Nephron progenitor cell (in vitro differentiated cells): ENCODE measurements around the gene ATE1.
A peak's percentile ranks its signal among the peaks of the same experiment; 100 is the strongest.

ENCODE experiments used
- DNase-seq: peaks from one replicate; pipeline ENCODE4 v3.0.0; 2021
- H3K27ac Mint-ChIP-seq: 2 replicates; pipeline ENCODE4 v1.8.0; 2021; ENCODE audit warnings: mild to moderate bottlenecking, moderate library complexity, mixed read lengths
- H3K27me3 Mint-ChIP-seq: 2 replicates; pipeline ENCODE4 v1.8.0; 2021; ENCODE audit warnings: mild to moderate bottlenecking, low read depth, mixed read lengths; ENCODE audit not compliant: poor library complexity
- H3K36me3 Mint-ChIP-seq: 2 replicates; pipeline ENCODE4 v1.8.0; 2021; ENCODE audit warnings: low read depth, mixed read lengths
- H3K4me1 Mint-ChIP-seq: 2 replicates; pipeline ENCODE4 v1.8.0; 2021; ENCODE audit warnings: mixed read lengths
- H3K4me3 Mint-ChIP-seq: 2 replicates; pipeline ENCODE4 v1.8.0; 2021; ENCODE audit warnings: mild to moderate bottlenecking, moderate library complexity, mixed read lengths
- H3K9me3 Mint-ChIP-seq: 2 replicates; pipeline ENCODE4 v1.8.0; 2021; ENCODE audit warnings: mild to moderate bottlenecking, moderate library complexity, mixed read lengths
- TF ChIP-seq, protein P1 (sequence below): fragments of 200-600 bp; sonication (generic); IDR thresholded peaks from 2 replicates; pipeline ENCODE4 v1.5.0; 2021; ENCODE audit warnings: antibody characterized with exemption

ATE1 gene

DNA sequence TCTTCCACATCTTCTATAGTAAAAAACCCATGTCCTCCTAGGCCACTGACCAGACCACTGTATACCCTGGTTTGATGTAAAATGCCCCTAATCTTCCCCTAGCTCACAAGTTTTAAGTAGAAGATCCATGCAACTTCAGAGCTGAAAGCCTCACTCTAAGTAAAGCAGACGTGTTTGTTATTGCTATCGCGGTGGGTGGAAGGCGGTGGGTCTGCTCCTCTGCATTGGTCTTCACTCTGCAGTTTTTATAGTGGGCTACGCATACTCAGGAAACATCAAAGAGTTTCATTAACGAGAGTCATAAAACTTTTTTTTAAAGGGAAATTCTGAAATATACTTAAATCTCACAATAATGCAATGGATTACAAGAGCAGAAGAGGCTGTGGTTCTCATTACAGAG lies 91.7 kb downstream of the ATE1 start:
- H3K27ac Mint-ChIP-seq = peak overlapping the region; percentile 24
- peaks cover 19% of the 10 kb centered on the region for H3K4me1 Mint-ChIP-seq
- DNase-seq = no peak
- no peaks in the 10 kb centered on the region for H3K27me3 Mint-ChIP-seq
- TF ChIP-seq, protein P1, sequence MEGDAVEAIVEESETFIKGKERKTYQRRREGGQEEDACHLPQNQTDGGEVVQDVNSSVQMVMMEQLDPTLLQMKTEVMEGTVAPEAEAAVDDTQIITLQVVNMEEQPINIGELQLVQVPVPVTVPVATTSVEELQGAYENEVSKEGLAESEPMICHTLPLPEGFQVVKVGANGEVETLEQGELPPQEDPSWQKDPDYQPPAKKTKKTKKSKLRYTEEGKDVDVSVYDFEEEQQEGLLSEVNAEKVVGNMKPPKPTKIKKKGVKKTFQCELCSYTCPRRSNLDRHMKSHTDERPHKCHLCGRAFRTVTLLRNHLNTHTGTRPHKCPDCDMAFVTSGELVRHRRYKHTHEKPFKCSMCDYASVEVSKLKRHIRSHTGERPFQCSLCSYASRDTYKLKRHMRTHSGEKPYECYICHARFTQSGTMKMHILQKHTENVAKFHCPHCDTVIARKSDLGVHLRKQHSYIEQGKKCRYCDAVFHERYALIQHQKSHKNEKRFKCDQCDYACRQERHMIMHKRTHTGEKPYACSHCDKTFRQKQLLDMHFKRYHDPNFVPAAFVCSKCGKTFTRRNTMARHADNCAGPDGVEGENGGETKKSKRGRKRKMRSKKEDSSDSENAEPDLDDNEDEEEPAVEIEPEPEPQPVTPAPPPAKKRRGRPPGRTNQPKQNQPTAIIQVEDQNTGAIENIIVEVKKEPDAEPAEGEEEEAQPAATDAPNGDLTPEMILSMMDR = no peak
- no peak overlapping the region for H3K4me3 Mint-ChIP-seq
- H3K9me3 Mint-ChIP-seq = no peaks in the 10 kb centered on the region
- peaks cover 30% of the 10 kb centered on the region for H3K36me3 Mint-ChIP-seq

DNA sequence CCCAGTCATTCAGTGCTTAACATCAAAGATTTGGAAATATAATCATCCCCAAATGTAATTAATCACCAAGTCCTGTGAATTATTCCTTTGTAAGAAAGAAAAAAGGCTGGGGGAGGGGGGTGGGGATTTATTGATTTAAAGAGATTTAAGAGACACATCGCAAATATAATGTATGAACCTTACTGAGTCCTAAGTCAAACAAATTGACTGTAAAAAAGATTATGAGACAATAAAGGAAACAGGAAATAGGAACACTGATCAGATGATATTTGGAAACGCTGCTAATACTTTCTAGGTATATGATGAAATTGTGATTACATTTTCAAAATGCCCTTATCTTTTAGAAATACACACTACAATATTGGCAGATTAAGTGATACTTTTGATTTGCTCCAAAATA lies 92.5 kb downstream of the ATE1 start:
- Mint-ChIP-seq H3K36me3 (peaks cover 38% of the 10 kb centered on the region), H3K4me1 (peaks cover 19% of the 10 kb centered on the region), H3K27me3 (no peaks in the 10 kb centered on the region), H3K4me3 (no peak overlapping the region), H3K27ac (no peak overlapping the region), H3K9me3 (peaks cover under 1% of the 10 kb centered on the region)
- DNase-seq = no peak
- TF ChIP-seq, protein P1 = no peak

DNA sequence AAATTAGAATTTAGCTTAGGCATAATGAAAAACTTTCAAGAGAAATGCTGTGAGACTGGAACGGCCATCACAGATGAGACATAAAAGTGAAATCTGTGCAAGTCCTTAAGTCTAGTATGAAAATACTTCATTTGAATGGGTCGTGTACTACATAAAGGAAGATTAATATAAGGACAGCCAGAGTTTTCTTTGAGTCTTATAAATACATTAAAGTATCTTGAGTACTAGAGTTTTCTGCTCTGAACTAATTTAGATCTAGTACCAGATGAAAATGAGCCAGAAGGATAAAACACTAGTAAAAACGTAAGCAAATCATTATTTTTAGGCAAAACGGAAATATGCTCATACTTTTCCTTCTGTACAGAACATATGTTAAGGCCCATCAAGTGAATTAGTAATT lies 93.1 kb downstream of the ATE1 start:
- no peak for DNase-seq
- TF ChIP-seq, protein P1 = no peak
- H3K36me3 Mint-ChIP-seq = peaks cover 44% of the 10 kb centered on the region
- H3K9me3 Mint-ChIP-seq = peaks cover 7% of the 10 kb centered on the region
- H3K4me1 Mint-ChIP-seq = peaks cover 19% of the 10 kb centered on the region
- no peaks in the 10 kb centered on the region for H3K27me3 Mint-ChIP-seq
- no peak overlapping the region for H3K4me3 Mint-ChIP-seq
- peak overlapping the region; percentile 46 for H3K27ac Mint-ChIP-seq

DNA sequence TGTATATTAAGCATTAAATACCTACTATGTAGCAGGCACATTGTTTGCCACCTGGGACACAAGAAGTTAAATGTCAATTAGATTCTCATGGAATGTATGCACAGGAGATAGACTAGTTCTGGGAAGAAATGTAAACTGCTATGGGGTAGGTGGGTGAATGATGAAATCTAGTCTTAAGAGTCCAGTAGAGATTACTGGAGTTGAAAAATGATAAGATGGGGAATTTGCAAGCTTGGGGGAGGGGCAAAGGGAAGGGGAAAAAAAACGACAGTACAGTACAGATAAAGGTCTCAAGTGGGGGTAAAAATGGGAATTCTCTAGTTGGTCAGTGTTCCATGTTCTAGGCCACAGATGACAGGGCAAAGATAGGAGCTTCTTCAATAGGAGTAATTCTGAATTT lies 94.4 kb downstream of the ATE1 start:
- Mint-ChIP-seq H3K9me3 (peaks cover 8% of the 10 kb centered on the region), H3K4me1 (peaks cover 15% of the 10 kb centered on the region), H3K27ac (no peak overlapping the region), H3K4me3 (no peak overlapping the region), H3K27me3 (no peaks in the 10 kb centered on the region), H3K36me3 (peaks cover 52% of the 10 kb centered on the region)
- DNase-seq = no peak
- TF ChIP-seq, protein P1 = no peak

DNA sequence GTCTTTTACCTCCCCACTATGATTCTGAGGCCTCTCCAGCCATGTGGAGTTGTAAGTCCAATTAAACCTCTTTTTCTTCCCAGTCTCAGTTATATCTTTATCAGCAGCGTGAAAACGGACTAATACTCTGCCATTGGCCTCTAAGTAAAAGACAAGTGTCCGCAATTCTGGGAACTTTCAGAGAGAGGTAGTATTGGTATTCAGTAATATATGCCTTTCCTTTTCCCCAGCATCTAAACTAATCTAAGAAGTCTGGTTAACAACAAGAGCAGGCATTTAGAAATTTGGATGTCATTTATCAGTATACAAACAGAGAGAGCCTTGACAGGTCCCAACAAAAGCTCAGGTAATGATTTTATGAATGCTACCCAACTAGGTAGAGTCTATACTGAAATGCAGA lies 95.2 kb downstream of the ATE1 start:
- no peak overlapping the region for H3K27ac Mint-ChIP-seq
- H3K4me1 Mint-ChIP-seq = peaks cover 15% of the 10 kb centered on the region
- H3K9me3 Mint-ChIP-seq = peaks cover 8% of the 10 kb centered on the region
- no peaks in the 10 kb centered on the region for H3K27me3 Mint-ChIP-seq
- H3K4me3 Mint-ChIP-seq = no peak overlapping the region
- H3K36me3 Mint-ChIP-seq = peaks cover 59% of the 10 kb centered on the region
- no peak for DNase-seq
- TF ChIP-seq, protein P1 = no peak

DNA sequence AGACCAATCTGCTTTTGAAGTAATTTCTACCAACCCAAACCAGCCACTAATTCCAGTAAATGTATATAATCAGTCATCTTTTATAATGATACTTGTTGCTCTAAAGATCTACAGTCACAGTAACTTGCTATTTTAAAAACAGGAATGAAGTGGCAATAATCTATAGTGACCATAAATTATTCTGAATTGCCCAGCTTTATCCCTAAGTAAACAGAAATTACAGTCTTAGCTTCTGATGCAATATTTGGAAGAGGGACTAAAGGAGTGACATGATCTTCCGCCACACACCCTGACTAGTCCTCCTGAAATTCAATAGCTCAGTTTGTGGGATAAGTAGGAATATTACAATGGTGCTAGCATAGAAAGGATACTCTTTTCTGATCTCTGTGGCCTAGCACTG lies 96.1 kb downstream of the ATE1 start:
- Mint-ChIP-seq H3K4me1 (peaks cover 15% of the 10 kb centered on the region), H3K4me3 (no peak overlapping the region)

More for the DNA sequence above, 96.1 kb downstream of the ATE1 start:
- TF ChIP-seq, protein P1 = no peak
- H3K27ac Mint-ChIP-seq = no peak overlapping the region
- H3K36me3 Mint-ChIP-seq = peaks cover 68% of the 10 kb centered on the region
- no peak for DNase-seq
- H3K9me3 Mint-ChIP-seq = peaks cover 8% of the 10 kb centered on the region
- H3K27me3 Mint-ChIP-seq = no peaks in the 10 kb centered on the region
